Right lobe of liver (tissue), 4 donors: Measurements from ENCODE around the gene RAB3IL1.

Source experiments
- POLR2A ChIP-seq: fragments of 450-650 bp; IDR thresholded peaks from one replicate; pipeline ENCODE4 v1.6.1; 2017; ENCODE audit warnings: antibody characterized with exemption, mild to moderate bottlenecking
- TF ChIP-seq, protein P1 (sequence below), 4 donors: fragments of 200-600 bp in 3 of 4; fragments of 450-650 bp in 1 of 4; IDR thresholded peaks; one replicate each; pipeline versions ENCODE4 v1.5.1 to v1.8.0; 2016 to 2022; ENCODE audit warnings: antibody characterized with exemption in 4 of 4, mild to moderate bottlenecking in 2 of 4
- donor health status: DM: no; HTN: no; CAD: no.
- donor health status: DM: no; HTN: no; CAD: no.
- donor health status: DM: no; HTN: yes; CAD: no.

DNA sequence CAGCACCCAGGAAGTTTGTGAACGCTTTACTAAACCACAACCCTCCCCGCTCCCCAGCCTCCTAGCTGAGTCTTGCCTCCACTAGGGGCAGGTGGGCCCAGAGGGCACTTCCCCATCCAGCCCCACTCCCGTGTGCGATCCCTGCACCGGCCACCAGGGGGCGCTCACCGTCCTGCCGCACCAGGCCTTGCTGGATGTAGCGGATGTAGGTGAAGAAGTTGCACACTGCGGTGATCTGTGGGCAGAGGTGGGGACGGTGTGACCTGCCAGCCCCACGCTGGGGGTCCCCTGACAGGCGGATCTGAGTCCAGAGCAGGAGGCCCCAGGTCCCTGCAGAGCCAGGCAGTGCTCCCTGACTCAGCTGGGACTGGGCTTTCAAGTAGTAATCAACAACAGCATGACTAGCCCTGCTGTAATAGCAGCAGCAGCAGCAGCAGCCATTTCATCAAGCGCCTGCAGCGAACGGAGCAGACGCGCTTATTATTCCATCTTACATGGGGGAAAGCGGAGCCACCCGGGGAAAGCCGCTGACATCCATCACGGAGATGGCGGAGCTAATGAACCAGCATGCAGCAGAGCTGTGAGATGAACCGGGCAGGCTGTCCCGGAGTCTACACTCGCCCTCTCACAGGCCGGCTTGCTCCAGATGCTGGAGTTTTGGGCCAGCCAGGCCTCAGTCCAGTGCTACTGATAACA lies 18.1 kb downstream of the RAB3IL1 start:
- TF ChIP-seq POLR2A: no peak
- TF ChIP-seq, protein P1, sequence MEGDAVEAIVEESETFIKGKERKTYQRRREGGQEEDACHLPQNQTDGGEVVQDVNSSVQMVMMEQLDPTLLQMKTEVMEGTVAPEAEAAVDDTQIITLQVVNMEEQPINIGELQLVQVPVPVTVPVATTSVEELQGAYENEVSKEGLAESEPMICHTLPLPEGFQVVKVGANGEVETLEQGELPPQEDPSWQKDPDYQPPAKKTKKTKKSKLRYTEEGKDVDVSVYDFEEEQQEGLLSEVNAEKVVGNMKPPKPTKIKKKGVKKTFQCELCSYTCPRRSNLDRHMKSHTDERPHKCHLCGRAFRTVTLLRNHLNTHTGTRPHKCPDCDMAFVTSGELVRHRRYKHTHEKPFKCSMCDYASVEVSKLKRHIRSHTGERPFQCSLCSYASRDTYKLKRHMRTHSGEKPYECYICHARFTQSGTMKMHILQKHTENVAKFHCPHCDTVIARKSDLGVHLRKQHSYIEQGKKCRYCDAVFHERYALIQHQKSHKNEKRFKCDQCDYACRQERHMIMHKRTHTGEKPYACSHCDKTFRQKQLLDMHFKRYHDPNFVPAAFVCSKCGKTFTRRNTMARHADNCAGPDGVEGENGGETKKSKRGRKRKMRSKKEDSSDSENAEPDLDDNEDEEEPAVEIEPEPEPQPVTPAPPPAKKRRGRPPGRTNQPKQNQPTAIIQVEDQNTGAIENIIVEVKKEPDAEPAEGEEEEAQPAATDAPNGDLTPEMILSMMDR (IDR thresholded peaks at IDR 0.05): peak; percentile 99 to 100 (median 100)
